OCI-LY3 (cell line): ENCODE results near the gene RAC3.

Source experiments
- H2AFZ ChIP-seq: fragments of 200-600, 300-600 bp; shearing (Covaris generic); 2 replicates; pipeline ENCODE4 v1.6.0; 2014; ENCODE audit warnings: antibody characterized with exemption, low read depth, low read length
- H3K27ac ChIP-seq: fragments of 200-600, 300-600 bp; sonication (generic); 2 replicates; pipeline ENCODE4 v1.5.1; 2014; ENCODE audit warnings: mild to moderate bottlenecking, low read length, moderate library complexity, mixed read lengths
- H3K27me3 ChIP-seq: fragments of 200-600, 300-600 bp; sonication (generic); 2 replicates; pipeline ENCODE4 v1.6.1; 2014; ENCODE audit warnings: low read depth, low read length, mixed read lengths
- H3K36me3 ChIP-seq: fragments of 200-600, 300-600 bp; sonication (generic); replicated peaks from 2 replicates; pipeline ENCODE3; 2014; ENCODE audit warnings: low read depth, low read length, mixed read lengths
- H3K4me1 ChIP-seq: fragments of 300-600, 200-600 bp; sonication (generic); 2 replicates; pipeline ENCODE4 v1.6.1; 2014; ENCODE audit warnings: low read length, mixed read lengths
- H3K4me2 ChIP-seq: fragments of 200-600, 300-600 bp; sonication (generic); 2 replicates; pipeline ENCODE4 v1.6.1; 2014; ENCODE audit warnings: low read length, mixed read lengths
- H3K4me3 ChIP-seq: fragments of 300-600, 200-600 bp; sonication (generic); 2 replicates; pipeline ENCODE4 v1.5.1; 2014; ENCODE audit warnings: antibody characterized with exemption, mild to moderate bottlenecking, low read length, moderate library complexity
- H3K79me2 ChIP-seq: fragments of 300-600, 200-600 bp; shearing (Covaris generic); 2 replicates; pipeline ENCODE4 v1.6.1; 2014; ENCODE audit warnings: mild to moderate bottlenecking, low read length, mixed read lengths
- H3K9ac ChIP-seq: fragments of 300-600, 200-600 bp; shearing (Covaris generic); 2 replicates; pipeline ENCODE4 v1.6.0; 2014; ENCODE audit warnings: mild to moderate bottlenecking, low read length, moderate library complexity
- H3K9me3 ChIP-seq: fragments of 200-600, 300-600 bp; shearing (Covaris generic); 2 replicates; pipeline ENCODE4 v1.6.1; 2014; ENCODE audit warnings: low read length, mixed read lengths; ENCODE audit not compliant: insufficient read depth
- H4K20me1 ChIP-seq: fragments of 200-600, 300-600 bp; sonication (generic); 2 replicates; pipeline ENCODE4 v1.6.1; 2016; ENCODE audit warnings: low read length, mixed read lengths; ENCODE audit not compliant: insufficient read depth
- CTCF ChIP-seq: fragments of 200-600, 300-600 bp; sonication (generic); IDR thresholded peaks from 2 replicates; pipeline ENCODE4 v1.5.1; 2014; ENCODE audit warnings: antibody characterized with exemption, low read length, low read depth
- EZH2phosphoT487 ChIP-seq: fragments of 200-600 bp; shearing (Covaris generic); IDR thresholded peaks from 2 replicates; pipeline ENCODE4 v1.6.1; 2018; ENCODE audit warnings: antibody characterized with exemption, mixed run types, low read depth

Gene RAC3

GRCh38 chr17:82019690-82020571 lies 11.5 kb upstream of the RAC3 start:
- TF ChIP-seq EZH2phosphoT487 (no peak), CTCF (peak; percentile 80)
- no peak overlapping the region for H3K4me2 ChIP-seq
- peaks cover 19% of the 10 kb centered on the region for H3K4me1 ChIP-seq
- H3K36me3 ChIP-seq = no peaks in the 10 kb centered on the region
- H3K9ac ChIP-seq = no peak overlapping the region
- H4K20me1 ChIP-seq = peaks cover 13% of the 10 kb centered on the region
- H2AFZ ChIP-seq = no peak overlapping the region
- H3K9me3 ChIP-seq = no peaks in the 10 kb centered on the region
- H3K27me3 ChIP-seq = no peaks in the 10 kb centered on the region
- H3K27ac ChIP-seq = no peak overlapping the region
- no peak overlapping the region for H3K4me3 ChIP-seq
- H3K79me2 ChIP-seq = peaks cover 15% of the 10 kb centered on the region

GRCh38 chr17:82020572-82021106 lies 10.8 kb upstream of the RAC3 start:
- H3K27me3 ChIP-seq = no peaks in the 10 kb centered on the region
- no peak overlapping the region for H3K27ac ChIP-seq
- H3K36me3 ChIP-seq = no peaks in the 10 kb centered on the region
- peak overlapping the region; percentile 100 for H3K4me3 ChIP-seq
- H3K79me2 ChIP-seq = peaks cover 15% of the 10 kb centered on the region
- H4K20me1 ChIP-seq = peaks cover 13% of the 10 kb centered on the region
- TF ChIP-seq EZH2phosphoT487 = no peak
- TF ChIP-seq CTCF = no peak
- H3K9ac ChIP-seq = peak overlapping the region; percentile 97; the same call in 1 of the 2 replicates
- H3K9me3 ChIP-seq = no peaks in the 10 kb centered on the region
- H3K4me2 ChIP-seq = peak overlapping the region; percentile 99
- H3K4me1 ChIP-seq = peaks cover 19% of the 10 kb centered on the region
- H2AFZ ChIP-seq = no peak overlapping the region

GRCh38 chr17:82021107-82021899 lies 10.2 kb upstream of the RAC3 start:
- H3K27ac ChIP-seq = peak overlapping the region; percentile 45

More at GRCh38 chr17:82021107-82021899, 10.2 kb upstream of the RAC3 start:
- Histone ChIP-seq H2AFZ (no peak overlapping the region), H3K36me3 (no peaks in the 10 kb centered on the region), H3K4me2 (peak overlapping the region; percentile 99), H4K20me1 (peaks cover 13% of the 10 kb centered on the region), H3K4me1 (peaks cover 19% of the 10 kb centered on the region), H3K27me3 (no peaks in the 10 kb centered on the region), H3K9ac (peak overlapping the region; percentile 97), H3K79me2 (peaks cover 15% of the 10 kb centered on the region), H3K9me3 (no peaks in the 10 kb centered on the region), H3K4me3 (peak overlapping the region; percentile 100)
- TF ChIP-seq CTCF = peak; percentile 69
- no peak for TF ChIP-seq EZH2phosphoT487
